Breast epithelium (tissue), 4 donors: ENCODE results near the gene RMND5B. TPM values are rescaled to one million over a fixed set of nuclear protein-coding genes. Genes with fewer than 3 reads are reported as not detected.
"Not testable (repeated sequence)": the region's sequence is repeated elsewhere in the genome, so short reads cannot be mapped to it uniquely, and the experiment has no call there.

Experiments
- DNase-seq, 2 donors: peaks; one replicate each; pipeline ENCODE4 v3.0.0-alpha.2; 2019; ENCODE audit warnings: low spot score in 2 of 2
- H3K27ac ChIP-seq, 2 donors: fragments of 200-600 bp; sonication (generic) in 1 of 2; one replicate each; pipeline ENCODE4 v1.5.1; 2016 to 2019; ENCODE audit warnings: mild to moderate bottlenecking in 1 of 2
- H3K27me3 ChIP-seq, 2 donors: fragments of 200-600 bp; sonication (generic) in 1 of 2; one replicate each; pipeline versions ENCODE4 v1.5.1 to v1.6.0; 2017 to 2019; ENCODE audit warnings: control low read depth in 1 of 2, mild to moderate bottlenecking in 1 of 2
- H3K36me3 ChIP-seq: fragments of 200-600 bp; one replicate; pipeline ENCODE4 v1.5.1; 2019
- H3K4me1 ChIP-seq, 2 donors: fragments of 200-600 bp; sonication (generic); one replicate each; pipeline ENCODE4 v1.5.1; 2016 to 2019; ENCODE audit warnings: control low read depth in 1 of 2
- H3K4me3 ChIP-seq, 3 donors: fragments of 200-600 bp; sonication (generic); 1 replicate in 2 of 3; 2 replicates in 1 of 3; pipeline ENCODE4 v1.5.1; 2016 to 2019; ENCODE audit warnings: mild to moderate bottlenecking in 3 of 3, moderate library complexity in 2 of 3
- H3K9me3 ChIP-seq, 2 donors: fragments of 200-600 bp; sonication (generic) in 1 of 2; one replicate each; pipeline ENCODE4 v1.5.1; 2016 to 2019; ENCODE audit warnings: control low read depth in 1 of 2
- CTCF ChIP-seq, 3 donors: fragments of 450-650 bp; IDR thresholded peaks; one replicate each; pipeline ENCODE4 v1.5.1; 2016 to 2017; ENCODE audit warnings: antibody characterized with exemption in 3 of 3, mild to moderate bottlenecking in 3 of 3, moderate library complexity in 3 of 3
- POLR2A ChIP-seq: fragments of 450-650 bp; IDR thresholded peaks from one replicate; pipeline ENCODE4 v1.6.1; 2016; ENCODE audit warnings: antibody characterized with exemption, mild to moderate bottlenecking, moderate library complexity
- POLR2AphosphoS5 ChIP-seq, 3 donors: sonication (generic); formaldehyde crosslinking; IDR thresholded peaks; one replicate each; pipeline ENCODE4 v1.6.1; 2017; ENCODE audit warnings: antibody characterized with exemption in 3 of 3
- intact Hi-C: fragments of 100-400 bp; cut with DNase I; formaldehyde crosslinking; loops from one replicate; pipeline ENCODE4 v1.15.1; 2023; ENCODE audit warnings: low total_unique reads
- total RNA-seq, 3 donors: library from RNA; depleted of rRNA; stranded (reverse); fragments of >200 nt; gene quantifications; one replicate each; pipeline ENCODE4 v1.1.0, GENCODE V29; 2016

RMND5B gene
- total RNA-seq, 3 donors from 2014 or later = 34.4 to 40.4 (median 36.3) TPM

- DNase-seq = no peak
- no peak overlapping the region for H3K4me3 ChIP-seq
- peak overlapping the region; percentile 7 to 92 for H3K27ac ChIP-seq
- no peaks in the 10 kb centered on the region for H3K27me3 ChIP-seq
- peaks cover 10 to 29% of the 10 kb centered on the region in 2 donors for H3K4me1 ChIP-seq
- intact Hi-C loops = no loop called here
- TF ChIP-seq POLR2AphosphoS5 (IDR thresholded peaks at IDR 0.05) (no peak), CTCF (IDR thresholded peaks at IDR 0.05) (no peak), POLR2A (no peak)
- H3K36me3 ChIP-seq = no peaks in the 10 kb centered on the region
- no peaks in the 10 kb centered on the region for H3K9me3 ChIP-seq
Measured at GRCh38 chr5:178126556-178126955, 4.3 kb upstream of the RMND5B start.

- intact Hi-C loops, H3K36me3 ChIP-seq, H3K27me3 ChIP-seq, DNase-seq, H3K4me3 ChIP-seq, H3K9me3 ChIP-seq: not testable (repeated sequence)
- Histone ChIP-seq H3K4me1 (peaks cover 14 to 32% of the 10 kb centered on the region in 2 donors), H3K27ac (peak overlapping the region; percentile 25 to 35)
Measured at GRCh38 chr5:178127300-178128009, 3.4 kb upstream of the RMND5B start.

GRCh38 chr5:178129296-178129695, 1.5 kb upstream of the RMND5B start:
- H3K27me3 ChIP-seq = no peaks in the 10 kb centered on the region
- no peak for DNase-seq
- no peaks in the 10 kb centered on the region for H3K36me3 ChIP-seq
- intact Hi-C loops = no loop called here
- no peak overlapping the region for H3K27ac ChIP-seq
- TF ChIP-seq POLR2A = no peak
- no peak for TF ChIP-seq CTCF (IDR thresholded peaks at IDR 0.05)
- no peak for TF ChIP-seq POLR2AphosphoS5 (IDR thresholded peaks at IDR 0.05)
- H3K4me1 ChIP-seq = peaks cover 11 to 18% of the 10 kb centered on the region in 2 donors
- no peaks in the 10 kb centered on the region for H3K9me3 ChIP-seq
- H3K4me3 ChIP-seq = no peak overlapping the region

- TF ChIP-seq POLR2AphosphoS5 (IDR thresholded peaks at IDR 0.05) = peak in 1 of 3 donors; percentile 15
- H3K9me3 ChIP-seq, H3K36me3 ChIP-seq, DNase-seq, intact Hi-C loops, H3K27me3 ChIP-seq: not testable (repeated sequence)
- H3K4me3 ChIP-seq = peak overlapping the region; percentile 81 to 88 (median 87)
- peak overlapping the region; percentile 92 to 96 for H3K27ac ChIP-seq
- H3K4me1 ChIP-seq = peaks cover 9 to 11% of the 10 kb centered on the region in 2 donors
Measured at GRCh38 chr5:178130234-178130575, 609 bp upstream of the RMND5B start.

- intact Hi-C loops = no loop called here
- no peak for TF ChIP-seq POLR2AphosphoS5 (IDR thresholded peaks at IDR 0.05)
- TF ChIP-seq CTCF (IDR thresholded peaks at IDR 0.05) = no peak
- no peak for TF ChIP-seq POLR2A
- no peak for DNase-seq
- Histone ChIP-seq H3K4me1 (peaks cover 8 to 9% of the 10 kb centered on the region in 2 donors), H3K9me3 (no peaks in the 10 kb centered on the region), H3K36me3 (no peaks in the 10 kb centered on the region), H3K27me3 (no peaks in the 10 kb centered on the region), H3K27ac (peak overlapping the region; percentile 92 to 96), H3K4me3 (peak overlapping the region; percentile 81 to 88 (median 87))
Measured at GRCh38 chr5:178131446-178131996, 707 bp downstream of the RMND5B start.

- Histone ChIP-seq H3K4me3 (no peak overlapping the region), H3K4me1 (peaks cover under 1 to 1% of the 10 kb centered on the region in 2 donors), H3K27me3 (no peaks in the 10 kb centered on the region), H3K9me3 (no peaks in the 10 kb centered on the region), H3K27ac (no peak overlapping the region), H3K36me3 (no peaks in the 10 kb centered on the region)
- intact Hi-C loops = no loop called here
- TF ChIP-seq POLR2AphosphoS5 (IDR thresholded peaks at IDR 0.05) = no peak
- TF ChIP-seq CTCF (IDR thresholded peaks at IDR 0.05) = no peak
- TF ChIP-seq POLR2A = no peak
- no peak for DNase-seq
Measured at GRCh38 chr5:178136990-178137389, 6.2 kb downstream of the RMND5B start.
